ENCODE data around the gene SLC9A9. TPM values are rescaled to one million over a fixed set of nuclear protein-coding genes. Genes with fewer than 3 reads are reported as not detected.
A peak's percentile ranks its signal among the peaks of the same experiment; 100 is the strongest.

Gene SLC9A9
- not detected for polyA plus RNA-seq (2012; ENCODE audit: insufficient read depth, insufficient read length, low read depth)

DNA sequence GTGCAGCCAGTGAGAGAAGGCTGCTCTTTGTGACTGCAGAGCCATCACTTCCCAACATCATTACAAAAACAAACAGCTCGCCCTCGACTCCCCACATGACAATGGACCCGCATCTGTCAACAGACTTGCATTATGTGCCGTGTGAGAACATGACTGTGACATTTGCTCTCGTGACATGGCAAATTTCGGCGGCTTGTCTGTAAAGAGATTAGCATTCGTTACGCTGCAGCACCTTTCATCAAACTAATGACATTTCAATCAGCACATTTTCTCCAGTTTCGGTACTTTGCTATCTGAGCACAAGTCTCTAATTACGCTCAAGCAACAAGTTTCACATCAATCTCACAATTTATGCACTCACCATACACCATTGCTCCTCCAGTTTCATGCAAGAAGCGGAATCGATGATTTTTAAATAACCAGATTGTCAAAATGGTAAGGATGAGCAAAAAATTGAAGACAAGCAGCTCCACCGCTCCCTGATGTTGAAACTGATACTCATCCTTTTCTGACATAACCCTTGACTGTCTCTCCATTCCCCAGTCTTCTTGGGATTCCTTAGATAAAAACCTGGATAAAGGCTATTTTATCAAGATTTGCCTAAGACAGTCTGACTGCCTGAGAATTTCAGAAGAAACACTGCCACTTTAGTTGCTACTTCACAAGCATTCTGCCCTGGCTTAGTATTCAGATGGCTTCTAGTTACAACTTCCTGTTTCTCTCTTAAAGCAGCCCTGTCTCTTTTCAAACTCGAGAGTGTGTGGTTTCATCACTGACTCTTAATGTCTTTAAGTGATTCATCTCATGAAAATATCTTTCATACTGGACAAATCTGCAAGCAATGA, at the start of gene SLC9A9:
SLC9A9 (minus strand) TSS at position 682 of the 845 bp plus-strand sequence; CDS start at position 536, 146 bp downstream.
- H3K4me3 ChIP-seq (ENCODE audit: low read depth, low read length): peak within 1 kb of the TSS; percentile 44
- peak; percentile 6 for DNase-seq

DNA sequence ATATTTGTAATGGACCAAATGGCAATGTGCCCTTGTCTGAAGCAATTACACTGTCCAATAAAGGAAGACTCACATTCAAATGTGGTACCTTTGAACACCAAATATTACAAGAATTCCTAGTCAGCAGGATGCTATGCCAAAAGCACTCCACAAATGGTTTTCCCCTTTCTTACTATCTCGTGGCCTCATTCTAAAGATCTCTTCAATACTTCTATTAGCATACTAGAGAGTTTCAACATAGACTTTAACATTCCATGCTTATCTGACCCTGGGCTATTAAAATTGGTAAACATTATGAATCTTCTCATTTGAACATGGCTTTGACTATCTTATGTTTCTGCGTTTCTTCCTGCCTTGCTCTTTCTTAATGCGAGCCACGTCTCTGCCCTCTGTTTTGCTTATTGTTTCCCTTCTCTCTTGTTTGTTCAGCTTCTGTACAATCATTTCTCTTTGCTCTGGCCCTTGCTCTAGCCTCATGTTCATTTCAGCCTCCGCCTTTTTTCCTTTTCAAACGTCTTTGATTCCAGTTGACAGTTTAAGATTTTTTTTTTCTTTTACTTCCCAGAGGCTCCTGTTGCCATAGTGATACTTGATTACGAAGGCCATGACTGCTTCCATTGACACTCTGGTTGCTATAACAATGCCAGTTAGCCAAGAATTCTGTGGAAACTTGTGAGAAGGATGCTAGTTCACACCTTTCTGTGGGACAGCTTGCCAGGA, 49.5 kb upstream of the SLC9A9 start:
- DNase-seq: no peak
- no peaks in the 10 kb centered on the region; the same call in 1 of the 2 replicates for H3K27me3 ChIP-seq
- no peaks in the 10 kb centered on the region for H3K9me3 ChIP-seq
- H3K4me3 ChIP-seq (ENCODE audit: low read depth, low read length): no peak overlapping the region
- no peaks in the 10 kb centered on the region for H3K36me3 ChIP-seq
- TF ChIP-seq, protein P1, sequence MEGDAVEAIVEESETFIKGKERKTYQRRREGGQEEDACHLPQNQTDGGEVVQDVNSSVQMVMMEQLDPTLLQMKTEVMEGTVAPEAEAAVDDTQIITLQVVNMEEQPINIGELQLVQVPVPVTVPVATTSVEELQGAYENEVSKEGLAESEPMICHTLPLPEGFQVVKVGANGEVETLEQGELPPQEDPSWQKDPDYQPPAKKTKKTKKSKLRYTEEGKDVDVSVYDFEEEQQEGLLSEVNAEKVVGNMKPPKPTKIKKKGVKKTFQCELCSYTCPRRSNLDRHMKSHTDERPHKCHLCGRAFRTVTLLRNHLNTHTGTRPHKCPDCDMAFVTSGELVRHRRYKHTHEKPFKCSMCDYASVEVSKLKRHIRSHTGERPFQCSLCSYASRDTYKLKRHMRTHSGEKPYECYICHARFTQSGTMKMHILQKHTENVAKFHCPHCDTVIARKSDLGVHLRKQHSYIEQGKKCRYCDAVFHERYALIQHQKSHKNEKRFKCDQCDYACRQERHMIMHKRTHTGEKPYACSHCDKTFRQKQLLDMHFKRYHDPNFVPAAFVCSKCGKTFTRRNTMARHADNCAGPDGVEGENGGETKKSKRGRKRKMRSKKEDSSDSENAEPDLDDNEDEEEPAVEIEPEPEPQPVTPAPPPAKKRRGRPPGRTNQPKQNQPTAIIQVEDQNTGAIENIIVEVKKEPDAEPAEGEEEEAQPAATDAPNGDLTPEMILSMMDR (IDR thresholded peaks at IDR 0.05; ENCODE audit: low read depth, low read length): no peak
- no peaks in the 10 kb centered on the region for H3K4me1 ChIP-seq

More for the DNA sequence above, at the start of gene SLC9A9:
- Histone ChIP-seq H3K4me1 (no peaks in the 10 kb centered on the region), H3K27me3 (peaks cover 12% of the 10 kb centered on the region), H3K36me3 (no peaks in the 10 kb centered on the region), H3K9me3 (0 out of 2 replicates have a peak, but pooled peaks cover 2% of the 10 kb centered on the region)
- TF ChIP-seq, protein P1 (IDR thresholded peaks at IDR 0.05; ENCODE audit: low read depth, low read length): no peak

DNA sequence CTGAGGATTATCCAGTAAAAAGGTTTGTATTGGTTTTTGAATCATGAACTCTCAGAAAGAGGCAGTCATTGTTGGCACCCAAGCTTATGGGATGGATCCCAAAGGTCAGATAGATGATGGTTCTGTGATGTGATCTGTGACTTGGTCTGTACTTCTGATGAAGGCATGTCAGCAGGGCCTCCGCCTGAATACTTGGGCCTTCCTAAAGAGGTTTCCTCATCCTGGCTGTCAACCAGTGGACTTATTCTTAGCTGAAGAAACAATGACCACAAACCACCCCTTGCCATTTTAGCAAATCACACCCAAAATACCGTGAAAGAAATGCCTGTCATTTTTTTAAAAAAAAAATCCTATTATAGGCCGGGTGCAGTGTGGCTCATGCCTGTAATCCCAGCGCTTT, 48.2 kb upstream of the SLC9A9 start:
- H3K27me3 ChIP-seq: peaks cover 4% of the 10 kb centered on the region; the same call in 1 of the 2 replicates
- H3K4me1 ChIP-seq: no peaks in the 10 kb centered on the region
- no peak for DNase-seq
- H3K9me3 ChIP-seq: no peaks in the 10 kb centered on the region
- H3K36me3 ChIP-seq: no peaks in the 10 kb centered on the region
- TF ChIP-seq, protein P1 (IDR thresholded peaks at IDR 0.05; ENCODE audit: low read depth, low read length): no peak
- no peak overlapping the region for H3K4me3 ChIP-seq (ENCODE audit: low read depth, low read length)

DNA sequence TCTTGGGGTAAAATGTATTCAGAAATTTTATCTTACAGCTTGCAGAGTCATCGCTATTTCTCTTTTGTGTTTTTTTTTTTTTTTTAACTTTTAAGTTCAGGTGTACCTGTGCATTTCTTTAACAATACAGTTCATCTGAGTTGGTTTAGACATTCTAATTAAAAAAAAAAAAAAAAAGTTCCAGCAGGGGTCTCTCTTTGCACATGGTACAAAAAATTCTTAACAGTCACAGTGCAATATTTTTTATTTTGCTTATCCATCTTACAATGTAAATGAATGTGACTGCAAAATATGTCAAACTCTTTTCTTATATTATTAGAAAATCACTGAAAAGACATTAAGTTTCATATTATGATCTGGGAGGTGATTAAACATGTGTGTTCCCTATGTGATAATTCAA, 47.5 kb upstream of the SLC9A9 start:
- no peaks in the 10 kb centered on the region for H3K4me1 ChIP-seq
- DNase-seq: no peak
- H3K27me3 ChIP-seq: peaks cover 4% of the 10 kb centered on the region; the same call in 1 of the 2 replicates
- no peaks in the 10 kb centered on the region for H3K9me3 ChIP-seq
- H3K4me3 ChIP-seq (ENCODE audit: low read depth, low read length): no peak overlapping the region
- no peaks in the 10 kb centered on the region for H3K36me3 ChIP-seq
- TF ChIP-seq, protein P1 (IDR thresholded peaks at IDR 0.05; ENCODE audit: low read depth, low read length): peak; percentile 13; the same call in 1 of the 2 replicates

DNA sequence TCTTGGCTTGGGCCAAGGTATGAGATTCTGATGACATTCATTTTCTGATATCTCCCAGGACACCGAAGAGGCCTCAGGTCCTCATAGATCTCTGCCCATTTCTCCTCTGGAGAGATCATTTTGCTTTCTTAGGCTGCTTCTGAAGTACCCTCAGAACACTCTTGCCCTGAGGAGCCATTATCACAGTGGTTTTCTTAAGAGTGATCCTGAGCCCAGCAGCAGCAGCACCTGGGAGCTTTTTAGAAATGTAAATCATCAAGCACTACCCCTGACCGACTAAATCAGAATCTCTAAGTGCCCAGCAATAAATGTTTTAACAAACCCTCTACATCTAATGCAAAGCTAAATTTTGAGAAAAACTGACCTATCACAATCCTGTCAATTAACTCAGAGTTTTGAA, 40.6 kb upstream of the SLC9A9 start:
- no peaks in the 10 kb centered on the region for H3K9me3 ChIP-seq
- no peak for DNase-seq
- H3K4me1 ChIP-seq: no peaks in the 10 kb centered on the region
- H3K36me3 ChIP-seq: no peaks in the 10 kb centered on the region
- 0 out of 2 replicates have a peak, but pooled peaks cover 4% of the 10 kb centered on the region for H3K27me3 ChIP-seq
- H3K4me3 ChIP-seq (ENCODE audit: low read depth, low read length): no peak overlapping the region
- TF ChIP-seq, protein P1 (IDR thresholded peaks at IDR 0.05; ENCODE audit: low read depth, low read length): no peak

All from BE2C (cell line).